ENCODE data around the gene AK9. TPM values are rescaled to one million over a fixed set of nuclear protein-coding genes. Genes with fewer than 3 reads are reported as not detected.
"Not testable (repeated sequence)": the region's sequence is repeated elsewhere in the genome, so short reads cannot be mapped to it uniquely, and the experiment has no call there.

Gene AK9
- total RNA-seq, 1 donor from 2014 or later = 5.4 TPM

GRCh38 chr6:109461733-109462526 lies 229.1 kb downstream of the AK9 start:
- no peak for TF ChIP-seq CTCF (IDR thresholded peaks at IDR 0.05; ENCODE audit: insufficient read depth, low read length, poor library complexity, severe bottlenecking)
- no peak for DNase-seq (ENCODE audit: low read depth)
- Histone ChIP-seq H3K36me3 (ENCODE audit: control insufficient read depth, insufficient read depth, low read length) (no peaks in the 10 kb centered on the region), H3K27me3 (ENCODE audit: control insufficient read depth, insufficient read depth, low read length) (no peaks in the 10 kb centered on the region), H3K4me3 (ENCODE audit: low read depth, low read length) (no peak overlapping the region)

GRCh38 chr6:109461205-109461604 lies 229.8 kb downstream of the AK9 start:
- not testable (repeated sequence) for H3K36me3 ChIP-seq (ENCODE audit: control insufficient read depth, insufficient read depth, low read length); DNase-seq (ENCODE audit: low read depth); H3K27me3 ChIP-seq (ENCODE audit: control insufficient read depth, insufficient read depth, low read length); H3K4me3 ChIP-seq (ENCODE audit: low read depth, low read length)

GRCh38 chr6:109460161-109460829 lies 230.7 kb downstream of the AK9 start:
- DNase-seq (ENCODE audit: low read depth) = no peak
- TF ChIP-seq CTCF (IDR thresholded peaks at IDR 0.05; ENCODE audit: insufficient read depth, low read length, poor library complexity, severe bottlenecking) = no peak

GRCh38 chr6:109458774-109459531 lies 232.0 kb downstream of the AK9 start:
- no peak for TF ChIP-seq CTCF (IDR thresholded peaks at IDR 0.05; ENCODE audit: insufficient read depth, low read length, poor library complexity, severe bottlenecking)
- no peaks in the 10 kb centered on the region for H3K36me3 ChIP-seq (ENCODE audit: control insufficient read depth, insufficient read depth, low read length)
- no peak overlapping the region for H3K4me3 ChIP-seq (ENCODE audit: low read depth, low read length)
- no peaks in the 10 kb centered on the region for H3K27me3 ChIP-seq (ENCODE audit: control insufficient read depth, insufficient read depth, low read length)
- DNase-seq (ENCODE audit: low read depth) = no peak

More at GRCh38 chr6:109460161-109460829, 230.7 kb downstream of the AK9 start:
- H3K36me3 ChIP-seq (ENCODE audit: control insufficient read depth, insufficient read depth, low read length) = no peaks in the 10 kb centered on the region
- no peak overlapping the region for H3K4me3 ChIP-seq (ENCODE audit: low read depth, low read length)
- no peaks in the 10 kb centered on the region for H3K27me3 ChIP-seq (ENCODE audit: control insufficient read depth, insufficient read depth, low read length)

GRCh38 chr6:109457562-109457996 lies 233.4 kb downstream of the AK9 start:
- no peak for DNase-seq (ENCODE audit: low read depth)
- Histone ChIP-seq H3K4me3 (ENCODE audit: low read depth, low read length) (no peak overlapping the region), H3K27me3 (ENCODE audit: control insufficient read depth, insufficient read depth, low read length) (no peaks in the 10 kb centered on the region), H3K36me3 (ENCODE audit: control insufficient read depth, insufficient read depth, low read length) (peaks cover 1% of the 10 kb centered on the region)
- no peak for TF ChIP-seq CTCF (IDR thresholded peaks at IDR 0.05; ENCODE audit: insufficient read depth, low read length, poor library complexity, severe bottlenecking)
